ENCODE measurements around the gene HYAL1. TPM values are rescaled to one million over a fixed set of nuclear protein-coding genes. Genes with fewer than 3 reads are reported as not detected.

HYAL1 gene
- total RNA-seq, 2 donors from 2014 or later: 38.1 to 40.8 TPM

- no peak for TF ChIP-seq CTCF (IDR thresholded peaks at IDR 0.05)
- no peak for DNase-seq (ENCODE audit: low spot score)
- Histone ChIP-seq H3K27me3 (no peaks in the 10 kb centered on the region), H3K4me1 (peaks cover 0 to 71% of the 10 kb centered on the region in 2 donors), H3K27ac (peak overlapping the region; percentile 93), H3K9me3 (no peaks in the 10 kb centered on the region), H3K36me3 (peaks cover 18% of the 10 kb centered on the region), H3K4me3 (no peak overlapping the region)
These were observed 21.7 kb upstream of the HYAL1 start for GRCh38 chr3:50325113-50325480.

- H3K4me1 ChIP-seq: peaks cover 0 to 77% of the 10 kb centered on the region in 2 donors
- peak overlapping the region; percentile 93 for H3K27ac ChIP-seq
- H3K4me3 ChIP-seq: no peak overlapping the region
- DNase-seq (ENCODE audit: low spot score): peak; percentile 76
- peak; percentile 80 to 91 for TF ChIP-seq CTCF (IDR thresholded peaks at IDR 0.05)
- H3K9me3 ChIP-seq: no peaks in the 10 kb centered on the region
- H3K36me3 ChIP-seq: peaks cover 13% of the 10 kb centered on the region
- no peaks in the 10 kb centered on the region for H3K27me3 ChIP-seq
These were observed 21.2 kb upstream of the HYAL1 start for GRCh38 chr3:50324351-50325112.

- no peaks in the 10 kb centered on the region for H3K27me3 ChIP-seq
- peak overlapping the region; percentile 93 for H3K27ac ChIP-seq
- peaks cover 13% of the 10 kb centered on the region for H3K36me3 ChIP-seq
- no peak for TF ChIP-seq CTCF (IDR thresholded peaks at IDR 0.05)
- no peak overlapping the region for H3K4me3 ChIP-seq
- peak; percentile 75 for DNase-seq (ENCODE audit: low spot score)
- H3K9me3 ChIP-seq: no peaks in the 10 kb centered on the region
- peaks cover 0 to 80% of the 10 kb centered on the region in 2 donors for H3K4me1 ChIP-seq
These were observed 20.3 kb upstream of the HYAL1 start for GRCh38 chr3:50323614-50324199.

- no peaks in the 10 kb centered on the region for H3K9me3 ChIP-seq
- no peak for DNase-seq (ENCODE audit: low spot score)
- peaks cover 18% of the 10 kb centered on the region for H3K36me3 ChIP-seq
- peaks cover 0 to 80% of the 10 kb centered on the region in 2 donors for H3K4me1 ChIP-seq
- TF ChIP-seq CTCF (IDR thresholded peaks at IDR 0.05): no peak
- no peaks in the 10 kb centered on the region for H3K27me3 ChIP-seq
- H3K4me3 ChIP-seq: peak overlapping the region; percentile 52 to 70
- peak overlapping the region; percentile 93 for H3K27ac ChIP-seq
These were observed 19.8 kb upstream of the HYAL1 start for GRCh38 chr3:50323092-50323600.

GRCh38 chr3:50322386-50323091 lies 19.2 kb upstream of the HYAL1 start, which contains the start of gene HYAL2:
Gene HYAL2, minus strand, starts transcription at chr3:50322745. Its CDS starts 2,256 bp downstream, at chr3:50320489.
- Histone ChIP-seq H3K27me3 (no peaks in the 10 kb centered on the region), H3K4me3 (peak within 1 kb of the TSS; percentile 52 to 70), H3K9me3 (no peaks in the 10 kb centered on the region), H3K36me3 (peaks cover 24% of the 10 kb centered on the region), H3K4me1 (peaks cover 0 to 83% of the 10 kb centered on the region in 2 donors), H3K27ac (peak within 1 kb of the TSS; percentile 93)
- TF ChIP-seq CTCF (IDR thresholded peaks at IDR 0.05): no peak
- peak; percentile 75 for DNase-seq (ENCODE audit: low spot score)
